HFF-Myc (cell line): ENCODE measurements around the gene NSL1.

Experiments used
- DNase-seq: peaks from one replicate; pipeline ENCODE4 v3.0.0-alpha.2; 2011; ENCODE audit warnings: low read depth; ENCODE audit errors: extremely low read depth
- H3K4me3 ChIP-seq: replicated peaks from 2 replicates; pipeline ENCODE4 v1.5.1; 2011; ENCODE audit warnings: low read depth, mild to moderate bottlenecking, control low read depth, low read length
- TF ChIP-seq, protein P1 (sequence below): IDR thresholded peaks from 2 replicates; pipeline ENCODE4 v1.5.1; 2012; ENCODE audit warnings: mild to moderate bottlenecking, low read depth, low read length, control low read depth; ENCODE audit errors: missing control alignments

The NSL1 gene

DNA sequence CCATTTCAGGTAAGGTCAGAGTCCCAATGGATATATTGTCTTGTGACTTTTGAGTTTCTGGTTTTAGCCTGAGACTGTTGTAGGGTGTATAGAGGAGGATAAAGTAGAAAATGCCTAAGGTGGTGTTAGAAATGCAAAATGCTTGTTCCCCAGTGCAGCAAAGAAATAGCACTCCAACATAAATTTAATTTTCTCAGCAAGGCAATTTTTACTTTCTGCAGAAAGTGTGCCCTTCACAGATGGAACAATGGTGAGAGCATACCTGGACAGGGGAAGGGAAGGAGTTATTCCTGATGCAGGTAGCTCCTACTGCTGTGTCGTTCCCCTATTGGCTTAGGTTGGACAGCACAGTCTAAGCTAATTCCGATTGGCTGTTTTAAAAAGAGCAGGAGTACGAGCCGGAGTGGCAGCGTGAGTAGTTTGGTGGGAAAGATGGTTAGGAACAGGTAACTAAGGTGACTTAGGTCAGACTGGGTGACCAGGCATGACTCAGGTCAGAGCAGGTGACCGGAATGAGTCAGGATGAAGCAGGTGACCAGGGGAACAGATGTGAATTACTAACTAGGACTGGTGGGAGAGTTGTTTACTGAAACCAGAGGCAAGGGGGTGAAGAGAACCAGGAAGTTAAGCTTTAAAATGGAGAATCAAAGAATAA, 34.3 kb upstream of the NSL1 start:
- H3K4me3 ChIP-seq, result no peak overlapping the region
- TF ChIP-seq, protein P1, sequence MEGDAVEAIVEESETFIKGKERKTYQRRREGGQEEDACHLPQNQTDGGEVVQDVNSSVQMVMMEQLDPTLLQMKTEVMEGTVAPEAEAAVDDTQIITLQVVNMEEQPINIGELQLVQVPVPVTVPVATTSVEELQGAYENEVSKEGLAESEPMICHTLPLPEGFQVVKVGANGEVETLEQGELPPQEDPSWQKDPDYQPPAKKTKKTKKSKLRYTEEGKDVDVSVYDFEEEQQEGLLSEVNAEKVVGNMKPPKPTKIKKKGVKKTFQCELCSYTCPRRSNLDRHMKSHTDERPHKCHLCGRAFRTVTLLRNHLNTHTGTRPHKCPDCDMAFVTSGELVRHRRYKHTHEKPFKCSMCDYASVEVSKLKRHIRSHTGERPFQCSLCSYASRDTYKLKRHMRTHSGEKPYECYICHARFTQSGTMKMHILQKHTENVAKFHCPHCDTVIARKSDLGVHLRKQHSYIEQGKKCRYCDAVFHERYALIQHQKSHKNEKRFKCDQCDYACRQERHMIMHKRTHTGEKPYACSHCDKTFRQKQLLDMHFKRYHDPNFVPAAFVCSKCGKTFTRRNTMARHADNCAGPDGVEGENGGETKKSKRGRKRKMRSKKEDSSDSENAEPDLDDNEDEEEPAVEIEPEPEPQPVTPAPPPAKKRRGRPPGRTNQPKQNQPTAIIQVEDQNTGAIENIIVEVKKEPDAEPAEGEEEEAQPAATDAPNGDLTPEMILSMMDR, result no peak
- DNase-seq, result no peak

DNA sequence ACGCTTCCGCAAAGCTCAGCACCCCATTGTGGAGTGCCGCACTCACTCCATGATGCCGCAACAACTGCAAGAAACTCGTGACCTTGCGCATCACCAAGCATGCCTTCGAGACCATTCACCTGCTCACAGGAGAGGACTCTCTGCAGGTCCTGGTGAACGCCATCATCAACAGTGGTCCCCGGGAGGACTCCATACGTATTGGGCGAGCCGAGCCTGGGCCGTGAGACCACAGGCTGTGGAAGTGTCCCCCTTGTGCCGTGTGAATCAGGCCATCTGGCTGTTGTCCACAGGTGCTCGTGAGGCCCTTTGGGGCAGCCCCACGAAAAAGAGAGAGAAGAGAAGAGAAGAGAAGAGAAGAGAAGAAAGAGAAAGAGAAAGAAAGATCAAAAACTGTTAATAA, 32.6 kb upstream of the NSL1 start:
- no peak for DNase-seq
- no peak overlapping the region for H3K4me3 ChIP-seq
- TF ChIP-seq, protein P1, result no peak

DNA sequence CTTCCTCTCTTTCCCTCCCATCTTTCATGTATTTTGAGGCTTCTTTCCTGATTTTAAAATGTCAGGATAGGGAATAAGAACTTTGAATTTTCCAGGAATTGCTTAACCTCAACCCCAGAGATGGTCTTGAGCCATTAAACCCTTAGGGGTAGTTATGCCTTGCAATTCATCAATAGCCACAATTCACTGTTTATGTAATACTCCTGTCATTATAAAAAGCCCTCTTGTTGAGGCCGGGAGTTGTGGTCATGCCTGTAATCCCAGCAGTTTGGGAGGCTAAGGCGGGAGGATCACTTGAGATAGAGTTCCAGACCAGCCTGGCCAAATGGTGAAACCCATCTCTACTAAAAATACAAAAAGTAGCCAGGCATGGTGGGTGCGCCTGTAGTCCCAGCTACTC, 31.4 kb upstream of the NSL1 start:
- DNase-seq, result no peak
- TF ChIP-seq, protein P1, result no peak
- no peak overlapping the region for H3K4me3 ChIP-seq

DNA sequence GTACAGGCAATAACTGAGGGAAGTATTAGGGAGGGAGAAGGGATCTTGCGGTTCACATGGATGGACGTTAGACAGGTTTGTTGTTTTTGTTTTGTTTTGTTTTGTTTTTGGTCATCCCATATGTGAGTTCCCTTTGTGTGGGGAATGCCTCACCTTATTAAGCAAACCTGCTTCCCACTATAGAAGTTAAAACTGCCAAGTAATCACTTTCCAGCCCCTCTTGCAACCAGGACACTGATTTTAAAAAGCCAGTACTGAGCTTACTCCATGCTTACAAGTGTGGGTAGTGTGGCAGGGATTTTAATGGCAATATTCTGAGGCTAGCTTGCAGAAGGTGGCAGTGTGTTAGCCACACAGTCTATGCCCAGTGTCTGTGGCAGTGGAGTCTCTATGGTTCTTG, 29.4 kb upstream of the NSL1 start:
- no peak for DNase-seq
- TF ChIP-seq, protein P1, result no peak
- H3K4me3 ChIP-seq, result no peak overlapping the region

DNA sequence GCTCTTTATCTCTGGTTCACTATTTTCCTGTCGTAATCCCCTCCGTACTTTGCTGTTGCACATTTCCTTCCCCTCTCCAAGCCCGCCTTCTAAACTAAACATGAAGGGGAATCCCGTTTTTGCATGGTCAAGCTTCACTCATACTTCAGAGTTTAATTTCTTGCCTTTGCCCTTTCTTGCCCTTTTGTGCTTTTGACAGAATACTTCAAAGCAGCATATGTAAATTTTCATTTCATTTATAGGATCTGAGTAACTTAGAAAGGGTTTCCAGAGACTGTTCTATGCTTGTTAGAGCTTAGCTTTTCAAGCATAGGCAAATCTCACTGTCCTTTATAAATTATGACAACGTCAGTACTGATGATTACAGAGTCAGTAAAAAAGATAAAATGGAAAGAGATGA, 28.1 kb upstream of the NSL1 start:
- H3K4me3 ChIP-seq, result no peak overlapping the region
- TF ChIP-seq, protein P1, result no peak
- no peak for DNase-seq

DNA sequence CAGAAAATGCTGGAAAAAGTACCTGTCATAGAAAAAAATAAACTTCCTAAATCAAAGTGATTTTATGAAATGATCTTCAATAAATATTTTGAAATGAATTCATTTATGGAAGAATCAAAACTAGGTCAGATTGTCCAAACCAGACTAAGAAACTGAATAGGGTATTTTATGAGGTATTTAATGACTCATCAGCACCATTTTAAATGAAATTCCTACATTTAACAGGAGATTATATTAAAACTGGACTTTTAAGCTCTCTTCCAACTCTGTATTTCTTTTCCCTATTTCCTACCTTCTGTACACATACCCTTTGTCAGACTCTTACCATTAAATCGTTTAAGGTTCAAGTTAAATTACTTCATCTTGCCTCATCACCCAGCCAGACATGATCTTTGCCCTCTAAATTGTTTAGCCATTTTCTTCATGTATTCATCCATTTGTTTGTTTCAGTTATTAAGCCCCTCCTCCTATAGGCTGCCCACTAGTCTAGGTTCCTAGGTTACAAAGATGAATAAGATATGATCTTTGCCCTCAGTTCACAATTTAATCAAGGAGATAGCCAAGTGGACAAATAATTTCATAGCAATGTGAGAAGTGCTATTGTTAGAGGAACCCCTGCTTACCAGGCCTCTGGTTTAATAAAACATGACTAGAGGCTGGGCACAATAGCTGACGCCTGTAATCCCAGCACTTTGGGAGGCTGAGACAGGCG, 25.1 kb upstream of the NSL1 start:
- no peak overlapping the region for H3K4me3 ChIP-seq
- no peak for DNase-seq
- TF ChIP-seq, protein P1, result no peak
